SW 1271 (cell line): ENCODE results near the gene SPIRE2.

Source experiments
- DNase-seq, 2 experiments: peaks; one replicate each; lab custom pipeline; 2025; lab: John Stamatoyannopoulos, UW

The SPIRE2 gene

DNA sequence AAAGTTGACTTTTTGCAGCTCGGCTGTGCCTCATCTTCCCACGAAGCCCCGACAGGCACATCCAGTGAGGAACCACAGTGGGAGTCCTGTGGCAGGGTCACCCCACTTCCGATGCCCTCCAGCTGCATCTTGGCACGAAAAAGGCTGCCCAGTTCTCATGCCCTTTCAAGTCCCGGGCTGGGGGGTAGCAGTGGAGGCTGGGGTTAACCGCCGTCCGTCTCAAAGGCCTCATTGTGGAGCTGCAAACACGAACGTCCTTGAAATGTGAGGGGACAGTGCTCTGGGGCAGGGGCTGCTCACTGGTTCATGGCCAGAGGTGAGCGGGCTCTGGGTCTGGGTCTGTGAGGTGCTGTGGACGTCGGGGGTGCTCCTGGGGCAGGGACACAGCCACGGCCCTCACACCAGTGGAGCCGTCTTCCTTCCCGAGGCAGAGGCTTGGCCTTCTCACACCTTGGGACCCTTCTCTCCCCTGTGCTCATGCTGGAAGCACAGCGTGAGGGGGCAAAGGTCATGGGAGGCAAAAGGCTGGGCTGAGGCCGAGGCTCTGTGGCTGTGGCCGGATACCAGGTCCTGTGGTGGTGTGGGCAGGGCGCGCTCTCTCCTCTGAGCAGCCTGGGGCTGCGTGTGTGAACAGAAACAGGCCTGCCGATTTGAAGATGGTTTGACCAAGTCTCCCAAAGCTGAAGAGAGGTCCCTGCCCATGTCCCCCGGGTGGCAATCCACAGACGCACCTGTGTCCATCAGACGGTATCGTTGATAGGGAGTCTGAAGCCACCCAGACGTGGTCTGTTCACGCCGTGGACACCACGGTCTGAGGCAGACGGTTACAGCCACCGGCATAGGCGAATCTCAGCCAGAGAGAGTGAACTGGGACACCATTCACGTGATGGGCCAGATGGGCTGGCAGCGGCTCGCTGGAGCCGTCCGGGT, 87.3 kb downstream of the SPIRE2 start:
- DNase-seq: no peak

GRCh38 chr16:89917773-89918452, 89.6 kb downstream of the SPIRE2 start:
- DNase-seq: peak; percentile 81 to 90

DNA sequence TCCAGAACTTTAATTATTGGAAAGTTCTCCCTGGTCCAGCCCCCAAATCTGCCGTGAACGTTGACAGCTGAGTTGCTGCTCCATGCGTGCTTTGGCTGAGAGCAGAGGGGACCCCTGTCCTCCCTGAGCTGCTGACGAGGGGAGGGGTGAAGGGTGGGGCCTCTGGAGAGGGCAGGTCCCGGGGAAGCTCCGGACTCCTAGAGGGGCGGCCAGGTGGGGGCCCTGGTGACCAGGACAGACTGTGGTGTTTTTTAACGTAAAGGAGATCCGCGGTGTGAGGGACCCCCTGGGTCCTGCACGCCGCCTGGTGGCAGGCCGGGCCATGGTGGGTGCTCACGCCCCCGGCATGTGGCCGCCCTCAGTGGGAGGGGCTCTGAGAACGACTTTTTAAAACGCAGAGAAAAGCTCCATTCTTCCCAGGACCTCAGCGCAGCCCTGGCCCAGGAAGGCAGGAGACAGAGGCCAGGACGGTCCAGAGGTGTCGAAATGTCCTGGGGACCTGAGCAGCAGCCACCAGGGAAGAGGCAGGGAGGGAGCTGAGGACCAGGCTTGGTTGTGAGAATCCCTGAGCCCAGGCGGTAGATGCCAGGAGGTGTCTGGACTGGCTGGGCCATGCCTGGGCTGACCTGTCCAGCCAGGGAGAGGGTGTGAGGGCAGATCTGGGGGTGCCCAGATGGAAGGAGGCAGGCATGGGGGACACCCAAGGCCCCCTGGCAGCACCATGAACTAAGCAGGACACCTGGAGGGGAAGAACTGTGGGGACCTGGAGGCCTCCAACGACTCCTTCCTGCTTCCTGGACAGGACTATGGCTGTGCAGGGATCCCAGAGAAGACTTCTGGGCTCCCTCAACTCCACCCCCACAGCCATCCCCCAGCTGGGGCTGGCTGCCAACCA, 90.4 kb downstream of the SPIRE2 start, which contains the start of gene MC1R:
MC1R (plus strand) TSS at position 410 of the 895 bp plus-strand sequence; CDS start at position 807, 397 bp downstream.
- DNase-seq: peak; percentile 43 to 67

- DNase-seq: no peak
Measured at GRCh38 chr16:89919535-89920406, 91.5 kb downstream of the SPIRE2 start.

GRCh38 chr16:89920723-89921122, 92.4 kb downstream of the SPIRE2 start:
- no peak for DNase-seq
